NCI-H82 (cell line): Measurements from ENCODE around the gene NBDY.
"Not testable (repeated sequence)": the region's sequence is repeated elsewhere in the genome, so short reads cannot be mapped to it uniquely, and the experiment has no call there.

Experiments used
- DNase-seq: peaks from one replicate; lab custom pipeline; 2025; lab: John Stamatoyannopoulos, UW

Gene NBDY

GRCh38 chrX:56764153-56764974, 35.3 kb downstream of the NBDY start:
- DNase-seq: no peak

- no peak for DNase-seq
These were observed 36.1 kb downstream of the NBDY start for GRCh38 chrX:56764975-56765791.

GRCh38 chrX:56765811-56766553, 36.9 kb downstream of the NBDY start:
- DNase-seq: no peak

GRCh38 chrX:56766554-56767347, 37.7 kb downstream of the NBDY start:
- DNase-seq: no peak

- not testable (repeated sequence) for DNase-seq
These were observed 38.5 kb downstream of the NBDY start for GRCh38 chrX:56767348-56768119.

- not testable (repeated sequence) for DNase-seq
These were observed 39.1 kb downstream of the NBDY start for GRCh38 chrX:56768120-56768660.

- DNase-seq: not testable (repeated sequence)
These were observed 43.9 kb downstream of the NBDY start for GRCh38 chrX:56772675-56773521.

- not testable (repeated sequence) for DNase-seq
These were observed 44.5 kb downstream of the NBDY start for GRCh38 chrX:56773522-56774060.

GRCh38 chrX:56778099-56778923, 49.3 kb downstream of the NBDY start:
- DNase-seq: not testable (repeated sequence)

- DNase-seq: not testable (repeated sequence)
These were observed 50.0 kb downstream of the NBDY start for GRCh38 chrX:56778924-56779468.

GRCh38 chrX:56780681-56781649, 51.9 kb downstream of the NBDY start:
- not testable (repeated sequence) for DNase-seq

GRCh38 chrX:56782352-56782751, 53.3 kb downstream of the NBDY start:
- DNase-seq: no peak

- no peak for DNase-seq
These were observed 53.9 kb downstream of the NBDY start for GRCh38 chrX:56782791-56783449.

- no peak for DNase-seq
These were observed 54.4 kb downstream of the NBDY start for GRCh38 chrX:56783450-56783831.

- DNase-seq: no peak
These were observed 55.1 kb downstream of the NBDY start for GRCh38 chrX:56783996-56784620.

- DNase-seq: no peak
These were observed 55.6 kb downstream of the NBDY start for GRCh38 chrX:56784666-56785065.
